CD14-positive monocyte (primary cell): ENCODE data around the gene TSPEAR. TPM values are rescaled to one million over a fixed set of nuclear protein-coding genes. Genes with fewer than 3 reads are reported as not detected.

Experiments
- DNase-seq, 3 donors: peaks; one replicate each; pipeline ENCODE4 v3.0.0-alpha.2; 2011 to 2022
- H2AFZ ChIP-seq: 2 replicates; pipeline ENCODE4 v1.6.0; 2012; ENCODE audit warnings: mild to moderate bottlenecking, low read depth, low read length, inconsistent platforms; ENCODE audit not compliant: insufficient read depth, poor library complexity, severe bottlenecking
- H3K27ac ChIP-seq, 2 donors: 1 replicate in 1 of 2; 2 replicates in 1 of 2; pipeline ENCODE4 v1.5.1; 2012 to 2013; ENCODE audit warnings: low read length in 2 of 2, control low read depth in 1 of 2, inconsistent platforms in 1 of 2, low read depth in 1 of 2, mild to moderate bottlenecking in 1 of 2
- H3K27me3 ChIP-seq, 2 donors: one replicate each; pipeline versions ENCODE4 v1.6.0 to v1.6.1; 2011 to 2013; ENCODE audit warnings: low read length in 2 of 2; ENCODE audit not compliant: control insufficient read depth in 2 of 2, insufficient read depth in 2 of 2
- H3K36me3 ChIP-seq, 2 donors: replicated peaks in 1 of 2; 1 replicate in 1 of 2; 2 replicates in 1 of 2; pipeline versions ENCODE4 v1.5.1 to v1.6.1; 2012 to 2013; ENCODE audit warnings: low read length in 2 of 2, control low read depth in 1 of 2, inconsistent platforms in 1 of 2, mild to moderate bottlenecking in 1 of 2; ENCODE audit not compliant: insufficient read depth in 2 of 2, control insufficient read depth in 1 of 2
- H3K4me1 ChIP-seq, 2 donors: 1 replicate in 1 of 2; 2 replicates in 1 of 2; pipeline versions ENCODE4 v1.5.1 to v1.6.1; 2012 to 2013; ENCODE audit warnings: low read length in 2 of 2, control low read depth in 1 of 2, inconsistent platforms in 1 of 2, mild to moderate bottlenecking in 1 of 2, moderate library complexity in 1 of 2; ENCODE audit not compliant: insufficient read depth in 2 of 2, control insufficient read depth in 1 of 2
- H3K4me2 ChIP-seq: replicated peaks from 2 replicates; pipeline ENCODE3; 2012; ENCODE audit warnings: low read length, moderate library complexity, mild to moderate bottlenecking; ENCODE audit not compliant: poor library complexity, severe bottlenecking; ENCODE audit errors: extremely low read depth
- H3K4me3 ChIP-seq, 3 experiments: fragments of 200-600 bp in 1 of 3; sonication (generic) in 1 of 3; replicated peaks in 1 of 3; 1 replicate in 2 of 3; 2 replicates in 1 of 3; pipeline ENCODE4 v1.5.1; 2011 to 2013; ENCODE audit warnings: low read length in 3 of 3, mild to moderate bottlenecking in 3 of 3, control low read depth in 2 of 3, low read depth in 2 of 3, inconsistent platforms in 1 of 3, moderate library complexity in 1 of 3
- H3K79me2 ChIP-seq: 2 replicates; pipeline ENCODE4 v1.6.0; 2012; ENCODE audit warnings: mild to moderate bottlenecking, control low read depth, inconsistent platforms, low read length, moderate library complexity; ENCODE audit not compliant: insufficient read depth
- H3K9ac ChIP-seq: 2 replicates; pipeline ENCODE4 v1.6.0; 2017; ENCODE audit warnings: low read length, mild to moderate bottlenecking; ENCODE audit not compliant: insufficient read depth, poor library complexity, severe bottlenecking
- H3K9me3 ChIP-seq, 2 donors: replicated peaks in 1 of 2; 1 replicate in 1 of 2; 2 replicates in 1 of 2; pipeline versions ENCODE4 v1.5.1 to v1.6.1; 2012 to 2013; ENCODE audit warnings: low read length in 2 of 2, control low read depth in 1 of 2; ENCODE audit not compliant: control insufficient read depth in 1 of 2, insufficient read depth in 1 of 2
- H4K20me1 ChIP-seq: 2 replicates; pipeline ENCODE4 v1.6.0; 2012; ENCODE audit warnings: mild to moderate bottlenecking, low read length, control low read depth, moderate library complexity; ENCODE audit not compliant: insufficient read depth
- H3K27ac Mint-ChIP-seq, 7 donors: one replicate each; pipeline ENCODE4 v1.8.0; 2020; ENCODE audit warnings: mild to moderate bottlenecking in 7 of 7, mixed read lengths in 7 of 7, moderate library complexity in 6 of 7, inconsistent platforms in 2 of 7
- H3K27me3 Mint-ChIP-seq, 3 donors: one replicate each; pipeline ENCODE4 v1.8.0; 2021 to 2022; ENCODE audit warnings: low read depth in 3 of 3, mild to moderate bottlenecking in 3 of 3, mixed read lengths in 3 of 3, moderate library complexity in 3 of 3, inconsistent platforms in 1 of 3
- H3K36me3 Mint-ChIP-seq, 2 donors: one replicate each; pipeline ENCODE4 v1.8.0; 2020; ENCODE audit warnings: mixed read lengths in 2 of 2, inconsistent platforms in 1 of 2, mild to moderate bottlenecking in 1 of 2
- H3K4me1 Mint-ChIP-seq: one replicate; pipeline ENCODE4 v1.8.0; 2020; ENCODE audit warnings: mild to moderate bottlenecking, mixed read lengths
- H3K4me3 Mint-ChIP-seq, 2 donors: one replicate each; pipeline ENCODE4 v1.8.0; 2020; ENCODE audit warnings: mild to moderate bottlenecking in 2 of 2, mixed read lengths in 2 of 2, moderate library complexity in 1 of 2
- H3K9me3 Mint-ChIP-seq, 7 donors: one replicate each; pipeline ENCODE4 v1.8.0; 2020 to 2022; ENCODE audit warnings: mixed read lengths in 7 of 7, mild to moderate bottlenecking in 6 of 7, moderate library complexity in 6 of 7, inconsistent platforms in 2 of 7
- WGBS: methylation state at CpG from one replicate; pipeline ENCODE4 v1.1.5; 2013; ENCODE audit warnings: missing lambda C conversion rate; ENCODE audit not compliant: insufficient coverage; 5-methylcytosine and 5-hydroxymethylcytosine counted together
- intact Hi-C, 2 donors: fragments of 100-400 bp; cut with micrococcal nuclease; formaldehyde crosslinking; loops; one replicate each; pipeline versions ENCODE4 v1.15.0 to v1.15.1; 2023
- polyA plus RNA-seq, 3 donors: library from polyadenylated mRNA; depleted of rRNA in 1 of 3; unstranded in 2 of 3; stranded (reverse) in 1 of 3; fragments of 300-500 nt in 2 of 3; fragments of >200 nt in 1 of 3; fragmentation: Illumina TruSeq in 2 of 3; gene quantifications; 1 replicate in 2 of 3; 2 replicates in 1 of 3; pipeline ENCODE4 v1.2.3, GENCODE V29; 2012 to 2021
- TF ChIP-seq, protein P1 (sequence below): fragments of 200-600 bp; IDR thresholded peaks from one replicate; pipeline ENCODE4 v1.8.0; 2022; ENCODE audit warnings: antibody characterized with exemption, mild to moderate bottlenecking

TSPEAR gene
- polyA plus RNA-seq, 3 donors, result not detected

DNA sequence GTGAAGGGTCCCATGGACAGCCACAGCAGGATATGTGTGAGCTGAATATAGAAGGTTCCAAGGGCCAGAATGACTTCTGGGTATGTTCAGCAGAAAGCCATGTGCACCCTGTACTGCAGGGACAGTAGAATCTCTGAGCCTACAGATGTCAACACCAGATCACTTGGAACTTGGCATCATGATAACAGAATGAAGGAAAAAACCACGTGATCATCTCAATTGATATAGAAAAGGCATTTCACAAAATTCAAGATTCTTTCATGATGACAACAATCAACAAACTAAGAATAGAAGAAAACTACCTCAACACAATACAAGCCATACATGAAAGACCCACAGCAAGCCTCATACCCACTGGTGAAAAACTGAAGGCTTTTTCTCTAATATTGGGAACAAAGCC, 43.8 kb downstream of the TSPEAR start:
- no peaks in the 10 kb centered on the region for H3K27me3 ChIP-seq
- H3K36me3 ChIP-seq, result no peaks in the 10 kb centered on the region
- Mint-ChIP-seq H3K9me3 (peaks cover 19 to 43% (median 35%) of the 10 kb centered on the region in 7 donors), H3K27ac (no peak overlapping the region), H3K4me1 (no peaks in the 10 kb centered on the region), H3K27me3 (peaks cover 3 to 16% (median 6%) of the 10 kb centered on the region in 3 donors), H3K4me3 (no peak overlapping the region), H3K36me3 (no peaks in the 10 kb centered on the region)
- H3K79me2 ChIP-seq, result no peaks in the 10 kb centered on the region
- H3K9ac ChIP-seq, result no peak overlapping the region
- TF ChIP-seq, protein P1, sequence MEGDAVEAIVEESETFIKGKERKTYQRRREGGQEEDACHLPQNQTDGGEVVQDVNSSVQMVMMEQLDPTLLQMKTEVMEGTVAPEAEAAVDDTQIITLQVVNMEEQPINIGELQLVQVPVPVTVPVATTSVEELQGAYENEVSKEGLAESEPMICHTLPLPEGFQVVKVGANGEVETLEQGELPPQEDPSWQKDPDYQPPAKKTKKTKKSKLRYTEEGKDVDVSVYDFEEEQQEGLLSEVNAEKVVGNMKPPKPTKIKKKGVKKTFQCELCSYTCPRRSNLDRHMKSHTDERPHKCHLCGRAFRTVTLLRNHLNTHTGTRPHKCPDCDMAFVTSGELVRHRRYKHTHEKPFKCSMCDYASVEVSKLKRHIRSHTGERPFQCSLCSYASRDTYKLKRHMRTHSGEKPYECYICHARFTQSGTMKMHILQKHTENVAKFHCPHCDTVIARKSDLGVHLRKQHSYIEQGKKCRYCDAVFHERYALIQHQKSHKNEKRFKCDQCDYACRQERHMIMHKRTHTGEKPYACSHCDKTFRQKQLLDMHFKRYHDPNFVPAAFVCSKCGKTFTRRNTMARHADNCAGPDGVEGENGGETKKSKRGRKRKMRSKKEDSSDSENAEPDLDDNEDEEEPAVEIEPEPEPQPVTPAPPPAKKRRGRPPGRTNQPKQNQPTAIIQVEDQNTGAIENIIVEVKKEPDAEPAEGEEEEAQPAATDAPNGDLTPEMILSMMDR, result no peak
- H4K20me1 ChIP-seq, result no peaks in the 10 kb centered on the region
- no peak overlapping the region for H2AFZ ChIP-seq
- WGBS, result 100% methylated on average over 1 of the region's 1 CpG
- peaks cover 23 to 38% of the 10 kb centered on the region in 2 donors for H3K9me3 ChIP-seq
- no peak for DNase-seq
- intact Hi-C loops, result no loop called here
- no peak overlapping the region for H3K4me3 ChIP-seq
- no peak overlapping the region for H3K27ac ChIP-seq
- H3K4me1 ChIP-seq, result no peaks in the 10 kb centered on the region
- no peak overlapping the region for H3K4me2 ChIP-seq

DNA sequence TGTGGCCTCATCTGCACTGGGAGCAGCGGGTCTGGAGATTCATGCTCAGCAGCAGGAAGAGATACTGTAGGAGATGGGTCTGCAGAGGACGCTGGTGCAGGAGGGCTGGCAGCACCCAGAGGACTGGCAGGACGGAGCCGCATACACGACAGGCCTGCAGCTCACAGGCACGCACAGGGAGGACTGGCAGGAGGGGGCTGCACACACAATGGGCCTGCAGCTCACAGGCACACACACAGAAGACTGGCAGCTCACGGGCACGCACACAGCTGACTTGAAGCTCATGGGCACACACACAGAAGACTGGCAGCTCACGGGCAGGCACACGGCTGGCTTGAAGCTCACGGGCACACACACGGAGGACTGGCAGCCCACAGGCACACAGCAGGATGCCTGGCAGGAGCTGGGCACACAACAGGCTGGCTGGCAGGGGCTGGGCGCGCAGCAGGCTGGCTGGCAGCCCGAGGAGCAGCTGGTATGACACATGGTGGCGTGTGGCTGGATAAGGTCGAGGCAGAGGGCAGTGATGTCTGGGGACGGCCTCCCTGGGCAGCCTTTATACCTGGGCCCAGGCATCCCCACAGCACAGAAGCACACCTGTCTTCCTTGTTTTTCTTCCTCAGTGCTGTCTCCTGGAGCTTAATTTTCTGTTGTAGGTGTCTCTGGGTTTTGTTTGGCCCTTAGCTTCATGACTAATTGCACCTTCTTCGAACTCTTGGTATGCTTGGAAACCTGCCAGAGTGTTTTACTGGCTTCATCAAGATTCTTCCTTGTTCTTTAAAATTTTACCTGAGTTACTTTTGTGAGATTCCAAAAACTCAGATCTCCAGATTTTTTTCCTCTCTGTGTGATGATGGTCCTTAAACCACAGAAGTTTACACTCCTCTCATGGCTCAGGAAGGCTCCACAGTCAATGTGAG, 44.7 kb downstream of the TSPEAR start, which contains the start of gene KRTAP12-2:
TSS of gene KRTAP12-2 (minus strand) at position 527 of the 920 bp plus-strand sequence. CDS start at position 486, 41 bp downstream.
- no peaks in the 10 kb centered on the region for H3K27me3 ChIP-seq
- peaks cover 13 to 31% of the 10 kb centered on the region in 2 donors for H3K9me3 ChIP-seq
- Mint-ChIP-seq H3K36me3 (no peaks in the 10 kb centered on the region), H3K4me1 (no peaks in the 10 kb centered on the region), H3K4me3 (no peak within 1 kb of the TSS), H3K9me3 (peaks cover 18 to 40% (median 27%) of the 10 kb centered on the region in 7 donors), H3K27me3 (peaks cover 3 to 19% (median 8%) of the 10 kb centered on the region in 3 donors), H3K27ac (no peak within 1 kb of the TSS)
- H3K27ac ChIP-seq, result no peak within 1 kb of the TSS
- WGBS, result 82% methylated on average over 13 of the region's 19 CpGs
- H3K4me3 ChIP-seq, result no peak within 1 kb of the TSS
- H3K9ac ChIP-seq, result no peak within 1 kb of the TSS
- no peaks in the 10 kb centered on the region for H3K36me3 ChIP-seq
- H3K79me2 ChIP-seq, result no peaks in the 10 kb centered on the region
- no peak within 1 kb of the TSS for H3K4me2 ChIP-seq
- DNase-seq, result no peak
- H2AFZ ChIP-seq, result no peak within 1 kb of the TSS
- no peaks in the 10 kb centered on the region for H3K4me1 ChIP-seq
- intact Hi-C loops, result no loop called here
- H4K20me1 ChIP-seq, result no peaks in the 10 kb centered on the region
- TF ChIP-seq, protein P1, result no peak
